ENCODE data around the gene SASH3. TPM values are rescaled to one million over a fixed set of nuclear protein-coding genes. Genes with fewer than 3 reads are reported as not detected.

The SASH3 gene
- total RNA-seq, 1 donor from 2014 or later, result not detected

DNA sequence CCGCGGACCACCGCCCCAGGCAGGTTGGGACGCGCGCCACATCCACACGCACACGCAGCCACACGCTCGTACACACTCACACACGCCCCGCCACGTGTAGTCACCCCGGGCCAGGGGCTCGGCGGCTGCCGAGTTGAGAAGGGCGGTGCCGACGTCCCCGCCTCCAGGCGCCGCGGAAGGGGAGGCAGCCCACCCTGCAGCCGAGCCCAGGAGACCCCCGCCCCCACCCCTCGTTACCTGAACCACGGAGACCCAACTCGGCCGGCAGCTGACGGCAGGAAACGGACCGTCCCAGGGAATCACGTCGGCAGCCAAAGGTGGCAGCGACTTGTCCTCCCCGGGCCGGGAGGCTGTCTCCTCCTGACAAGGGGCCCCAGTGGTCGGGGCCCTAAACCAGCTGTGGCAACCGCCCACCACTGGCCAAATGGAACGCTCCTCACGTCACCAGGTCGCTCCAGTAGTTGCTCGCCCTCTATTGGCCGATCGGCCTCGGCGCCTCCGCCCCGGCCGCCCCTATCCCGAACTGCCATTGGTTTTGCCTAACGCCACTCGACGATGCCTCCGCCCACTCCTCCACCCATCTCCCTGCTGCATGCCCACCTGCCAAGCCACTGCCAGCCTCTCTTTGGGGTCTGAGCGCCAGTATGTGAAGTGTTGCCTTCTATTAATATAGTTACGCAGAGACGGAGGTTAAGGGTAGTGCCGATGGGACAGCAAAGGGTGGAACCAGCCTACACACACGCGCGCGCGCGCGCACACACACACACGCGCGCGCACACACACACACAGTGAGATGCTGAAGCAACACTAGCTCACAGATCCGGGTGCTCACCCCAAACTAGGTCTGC lies 63.9 kb downstream of the SASH3 start, which contains the start of gene ZDHHC9:
TSS of gene ZDHHC9 (minus strand) at position 428 of the 848 bp plus-strand sequence. CDS start 1,941 bp downstream, outside the sequence.
- Mint-ChIP-seq H3K9me3 (no peaks in the 10 kb centered on the region), H3K27ac (peak within 1 kb of the TSS; percentile 86), H3K27me3 (peaks cover 15% of the 10 kb centered on the region), H3K4me1 (ENCODE audit: unreplicated experiment) (peaks cover 23% of the 10 kb centered on the region), H3K36me3 (peaks cover 5% of the 10 kb centered on the region), H3K4me3 (peak within 1 kb of the TSS; percentile 97)
- TF ChIP-seq, protein P1, sequence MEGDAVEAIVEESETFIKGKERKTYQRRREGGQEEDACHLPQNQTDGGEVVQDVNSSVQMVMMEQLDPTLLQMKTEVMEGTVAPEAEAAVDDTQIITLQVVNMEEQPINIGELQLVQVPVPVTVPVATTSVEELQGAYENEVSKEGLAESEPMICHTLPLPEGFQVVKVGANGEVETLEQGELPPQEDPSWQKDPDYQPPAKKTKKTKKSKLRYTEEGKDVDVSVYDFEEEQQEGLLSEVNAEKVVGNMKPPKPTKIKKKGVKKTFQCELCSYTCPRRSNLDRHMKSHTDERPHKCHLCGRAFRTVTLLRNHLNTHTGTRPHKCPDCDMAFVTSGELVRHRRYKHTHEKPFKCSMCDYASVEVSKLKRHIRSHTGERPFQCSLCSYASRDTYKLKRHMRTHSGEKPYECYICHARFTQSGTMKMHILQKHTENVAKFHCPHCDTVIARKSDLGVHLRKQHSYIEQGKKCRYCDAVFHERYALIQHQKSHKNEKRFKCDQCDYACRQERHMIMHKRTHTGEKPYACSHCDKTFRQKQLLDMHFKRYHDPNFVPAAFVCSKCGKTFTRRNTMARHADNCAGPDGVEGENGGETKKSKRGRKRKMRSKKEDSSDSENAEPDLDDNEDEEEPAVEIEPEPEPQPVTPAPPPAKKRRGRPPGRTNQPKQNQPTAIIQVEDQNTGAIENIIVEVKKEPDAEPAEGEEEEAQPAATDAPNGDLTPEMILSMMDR (conservative IDR thresholded peaks at IDR 0.05), result no peak
- peak; percentile 87 for DNase-seq (ENCODE audit: extremely low spot score, unreplicated experiment)

Other genes starting within 250 kb of the SASH3 start
- gene OCRL, start 239.7 kb upstream of the SASH3 start, total RNA-seq (ENCODE audit: low replicate concordance), result 39.8 and 41.8 TPM in 2 replicates
- 1.0 and 1.2 TPM in 2 replicates for gene APLN, start 125.0 kb upstream of the SASH3 start, total RNA-seq (ENCODE audit: low replicate concordance)
- 1.2 and 6.8 TPM in 2 replicates for gene XPNPEP2, start 41.0 kb upstream of the SASH3 start, total RNA-seq (ENCODE audit: low replicate concordance)
- 35.3 and 56.6 TPM in 2 replicates for gene ZDHHC9, start 63.9 kb downstream of the SASH3 start, total RNA-seq (ENCODE audit: low replicate concordance)
- gene UTP14A, start 126.2 kb downstream of the SASH3 start, total RNA-seq (ENCODE audit: low replicate concordance), result 21.9 and 22.4 TPM in 2 replicates
- gene BCORL1, start 202.7 kb downstream of the SASH3 start, total RNA-seq (ENCODE audit: low replicate concordance), result 20.9 and 24.0 TPM in 2 replicates

All from type B pancreatic cell (in vitro differentiated cells).